Activated naive CD4-positive, alpha-beta T cell treated with anti-CD3 and anti-CD28 coated beads for 36 hours (primary cell): ENCODE data around the gene ASGR2. TPM values are rescaled to one million over a fixed set of nuclear protein-coding genes. Genes with fewer than 3 reads are reported as not detected.

ENCODE experiments used
- CTCF ChIA-PET: fragments of 350-600 bp; sonication (Branson Sonifier 250); formaldehyde crosslinking; loops from one replicate; lab custom pipeline; 2021; ENCODE audit warnings: antibody characterized with exemption; lab: Charles Lee
- DNase-seq: peaks from one replicate; pipeline ENCODE4 v3.0.0-alpha.2; 2020
- H3K27ac Mint-ChIP-seq: one replicate; pipeline ENCODE4 v1.8.0; 2021; ENCODE audit warnings: mild to moderate bottlenecking, mixed read lengths
- H3K27me3 Mint-ChIP-seq: one replicate; pipeline ENCODE4 v1.8.0; 2021; ENCODE audit warnings: low read depth, mixed read lengths
- H3K36me3 Mint-ChIP-seq: one replicate; pipeline ENCODE4 v1.8.0; 2021; ENCODE audit warnings: low read depth, mixed read lengths
- H3K4me1 Mint-ChIP-seq: one replicate; pipeline ENCODE4 v1.8.0; 2021; ENCODE audit warnings: low read depth, mixed read lengths
- H3K4me3 Mint-ChIP-seq: one replicate; pipeline ENCODE4 v1.8.0; 2021; ENCODE audit warnings: mild to moderate bottlenecking, moderate library complexity, mixed read lengths
- H3K9me3 Mint-ChIP-seq: one replicate; pipeline ENCODE4 v1.8.0; 2021; ENCODE audit warnings: mixed read lengths
- intact Hi-C: fragments of 100-400 bp; cut with micrococcal nuclease; formaldehyde crosslinking; loops from one replicate; pipeline ENCODE4 v1.15.1; 2023
- total RNA-seq, 2 experiments: library from RNA; stranded (reverse); gene quantifications; one replicate each; pipeline ENCODE4 v1.2.3, GENCODE V29; 2021

ASGR2 gene
- total RNA-seq, 2 experiments from 2014 or later: not detected

DNA sequence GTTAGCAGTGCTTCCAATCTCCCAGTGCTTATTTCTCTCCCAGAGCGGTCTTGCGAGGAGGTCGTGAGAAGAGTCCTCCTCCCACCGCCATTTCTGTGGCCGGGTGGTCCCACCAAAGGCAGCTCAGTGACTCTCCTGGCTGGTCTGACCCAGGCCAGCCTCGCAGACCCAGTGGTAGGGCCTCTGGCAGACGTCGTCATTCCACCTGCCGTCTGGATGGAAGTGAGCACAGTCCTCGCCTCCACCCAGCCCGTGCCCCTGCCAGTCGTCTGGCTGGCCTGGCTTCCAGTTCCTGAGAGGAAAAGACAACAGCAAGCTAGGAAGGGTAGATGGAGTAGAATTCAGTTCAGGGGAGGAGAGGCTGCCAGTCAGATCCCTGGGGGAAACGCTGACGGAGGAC lies 39.7 kb downstream of the ASGR2 start:
- H3K4me1 Mint-ChIP-seq: no peaks in the 10 kb centered on the region
- no peak for DNase-seq
- H3K9me3 Mint-ChIP-seq: no peaks in the 10 kb centered on the region
- H3K4me3 Mint-ChIP-seq: no peak overlapping the region
- H3K36me3 Mint-ChIP-seq: no peaks in the 10 kb centered on the region
- intact Hi-C loops: no loop called here
- CTCF ChIA-PET: interaction anchor here (1.3 kb wide), 1 partner anchor 103 kb away, joined by 3 read pairs; no protein-coding TSS in a partner anchor
- no peak overlapping the region for H3K27ac Mint-ChIP-seq
- no peaks in the 10 kb centered on the region for H3K27me3 Mint-ChIP-seq

DNA sequence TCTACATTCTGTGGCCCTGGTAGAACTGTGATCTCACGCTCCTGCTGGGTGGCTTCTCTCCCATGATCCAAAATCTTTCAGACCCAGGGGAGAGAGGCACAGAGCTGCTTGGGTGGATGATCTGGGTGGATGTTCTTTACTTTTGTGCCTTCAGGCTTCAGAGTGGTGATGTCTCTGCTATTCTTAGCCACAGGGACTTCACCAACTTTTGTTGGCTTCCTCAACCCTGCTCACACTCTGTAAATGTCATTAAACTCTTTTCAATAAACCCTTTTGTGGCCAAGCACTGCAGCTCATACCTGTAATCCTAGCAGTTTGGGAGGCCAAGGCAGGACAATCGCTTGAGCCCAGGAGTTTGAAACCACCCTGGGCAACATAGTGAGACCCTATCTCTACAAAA lies 42.2 kb downstream of the ASGR2 start:
- no peak for DNase-seq
- H3K27me3 Mint-ChIP-seq: no peaks in the 10 kb centered on the region
- no peaks in the 10 kb centered on the region for H3K36me3 Mint-ChIP-seq
- CTCF ChIA-PET: no interaction called here
- peaks cover 13% of the 10 kb centered on the region for H3K9me3 Mint-ChIP-seq
- H3K4me3 Mint-ChIP-seq: no peak overlapping the region
- H3K4me1 Mint-ChIP-seq: no peaks in the 10 kb centered on the region
- intact Hi-C loops: no loop called here
- no peak overlapping the region for H3K27ac Mint-ChIP-seq

DNA sequence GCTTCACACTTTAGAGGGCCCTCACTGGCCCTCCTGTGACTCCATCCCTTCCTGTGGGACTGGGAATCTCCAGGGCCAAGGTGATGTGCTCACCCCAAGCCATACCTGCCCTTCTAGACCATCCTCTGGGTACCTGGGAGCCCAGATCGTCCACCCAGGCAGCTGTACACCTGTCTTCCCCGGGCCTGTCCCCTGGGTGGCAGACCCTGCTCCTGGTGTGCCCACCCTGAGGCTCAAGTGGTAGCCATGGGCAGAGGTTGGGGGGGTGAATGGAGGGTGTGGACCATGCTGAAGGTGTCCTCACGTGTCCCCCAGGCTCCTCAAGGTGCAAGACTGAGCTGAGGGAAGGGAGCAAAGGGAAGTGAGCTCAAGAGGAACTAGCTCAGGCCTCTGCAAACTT lies 43.9 kb downstream of the ASGR2 start:
- no peak for DNase-seq
- Mint-ChIP-seq H3K9me3 (peaks cover 16% of the 10 kb centered on the region), H3K4me1 (no peaks in the 10 kb centered on the region), H3K4me3 (no peak overlapping the region), H3K36me3 (peaks cover 2% of the 10 kb centered on the region), H3K27ac (no peak overlapping the region), H3K27me3 (no peaks in the 10 kb centered on the region)
- CTCF ChIA-PET: interaction anchor here (0.6 kb wide), 1 partner anchor 23 kb away, joined by 3 read pairs; no protein-coding TSS in a partner anchor
- intact Hi-C loops: no loop called here

DNA sequence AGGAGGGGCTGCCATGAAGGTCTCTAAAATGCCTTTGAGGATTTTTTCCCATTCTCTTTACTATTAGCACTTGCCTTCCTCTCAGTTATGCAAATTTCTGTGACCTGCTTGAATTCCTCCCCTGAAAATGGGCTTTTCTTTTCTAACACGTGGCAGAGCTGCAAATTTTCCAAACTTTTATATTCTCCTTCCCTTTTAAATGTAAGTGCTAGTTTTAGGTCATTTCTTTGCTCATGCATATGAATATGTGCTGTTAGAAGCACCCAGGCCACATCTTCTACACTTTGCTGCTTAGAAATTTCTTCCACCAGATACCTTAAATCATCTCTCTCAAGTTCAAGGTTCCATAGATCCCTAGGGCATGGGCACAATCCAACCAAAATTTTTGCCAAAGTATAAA lies 46.4 kb downstream of the ASGR2 start:
- DNase-seq: no peak
- H3K9me3 Mint-ChIP-seq: peaks cover 16% of the 10 kb centered on the region
- intact Hi-C loops: no loop called here
- H3K27ac Mint-ChIP-seq: no peak overlapping the region
- peaks cover 2% of the 10 kb centered on the region for H3K27me3 Mint-ChIP-seq
- H3K36me3 Mint-ChIP-seq: peaks cover 2% of the 10 kb centered on the region
- H3K4me3 Mint-ChIP-seq: no peak overlapping the region
- no peaks in the 10 kb centered on the region for H3K4me1 Mint-ChIP-seq
- CTCF ChIA-PET: no interaction called here

DNA sequence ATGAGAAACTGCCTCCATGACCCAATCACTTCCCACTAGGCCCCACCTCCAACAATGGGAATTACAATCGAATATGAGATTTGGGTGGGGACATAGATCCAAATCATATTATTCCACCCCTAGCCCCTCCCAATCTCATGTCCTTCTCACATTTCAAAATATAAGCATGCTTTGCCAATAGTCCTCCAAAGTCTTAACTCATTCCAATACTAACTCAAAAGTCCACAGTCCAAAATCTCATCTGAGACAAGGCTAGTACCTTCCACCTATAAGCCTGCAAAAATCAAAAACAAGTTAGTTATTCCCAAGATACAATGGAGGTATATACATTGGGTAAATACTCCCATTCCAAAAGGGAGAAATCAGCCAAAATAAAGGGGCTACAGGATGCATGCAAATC lies 47.4 kb downstream of the ASGR2 start:
- intact Hi-C loops: no loop called here
- peaks cover 16% of the 10 kb centered on the region for H3K9me3 Mint-ChIP-seq
- no peak overlapping the region for H3K4me3 Mint-ChIP-seq
- H3K36me3 Mint-ChIP-seq: peaks cover 2% of the 10 kb centered on the region
- CTCF ChIA-PET: no interaction called here
- no peaks in the 10 kb centered on the region for H3K4me1 Mint-ChIP-seq
- DNase-seq: no peak
- H3K27ac Mint-ChIP-seq: no peak overlapping the region
- peaks cover 2% of the 10 kb centered on the region for H3K27me3 Mint-ChIP-seq

DNA sequence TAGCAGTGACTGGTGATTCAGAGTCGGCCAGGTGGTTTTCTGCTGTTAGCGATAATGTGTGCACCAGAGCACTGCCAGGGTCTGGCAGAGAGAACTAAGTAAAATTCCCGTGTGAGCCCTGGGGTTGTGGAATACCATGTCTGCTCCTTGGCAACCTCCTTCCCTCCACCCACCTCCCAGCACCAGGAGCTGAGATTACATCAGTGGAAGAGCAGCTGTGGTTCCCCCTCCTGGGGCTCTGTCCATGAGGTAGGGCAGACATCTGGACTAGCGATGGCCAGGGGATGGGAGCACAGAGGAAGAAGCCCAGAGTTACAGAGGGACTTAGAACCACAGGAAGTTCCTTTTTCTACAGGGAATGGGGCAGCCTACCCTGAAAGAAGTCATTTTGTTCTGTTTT lies 50.4 kb downstream of the ASGR2 start:
- DNase-seq: no peak
- Mint-ChIP-seq H3K36me3 (peaks cover 2% of the 10 kb centered on the region), H3K4me3 (no peak overlapping the region), H3K9me3 (peaks cover 15% of the 10 kb centered on the region), H3K27ac (no peak overlapping the region), H3K4me1 (peaks cover 19% of the 10 kb centered on the region), H3K27me3 (peaks cover 2% of the 10 kb centered on the region)
- intact Hi-C loops: no loop called here
- CTCF ChIA-PET: interaction anchor here (0.7 kb wide), 1 partner anchor 228 kb away, joined by 3 read pairs; no protein-coding TSS in a partner anchor

DNA sequence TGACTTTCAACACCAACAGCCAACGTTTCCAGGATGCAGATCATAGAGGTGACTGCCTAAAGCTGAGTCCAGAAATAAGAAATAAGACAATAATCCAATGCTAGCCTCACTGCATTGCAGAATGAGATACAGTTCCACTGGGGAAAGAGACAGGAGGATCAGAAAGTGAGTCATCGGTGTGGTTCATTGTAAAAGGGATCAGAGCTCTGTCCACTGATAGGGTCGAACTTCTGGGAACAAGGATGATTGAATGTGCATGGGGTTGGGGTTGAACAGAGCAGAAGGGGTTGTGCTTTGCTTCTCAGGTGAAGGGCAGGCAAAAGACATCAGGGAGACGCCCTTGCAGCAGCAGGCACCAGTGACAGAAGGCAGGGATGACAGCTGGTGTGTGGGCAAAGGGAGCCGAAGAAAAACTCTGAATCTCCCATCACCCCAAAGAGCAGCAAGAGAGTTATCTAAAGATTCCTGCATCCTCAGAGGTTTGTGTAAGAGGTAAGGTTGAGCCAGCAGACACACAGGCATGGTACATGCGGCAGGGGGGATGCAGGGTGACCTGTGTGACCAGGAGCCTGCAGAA lies 51.0 kb downstream of the ASGR2 start:
- Mint-ChIP-seq H3K27me3 (peaks cover 2% of the 10 kb centered on the region), H3K4me1 (peaks cover 24% of the 10 kb centered on the region), H3K9me3 (peaks cover 10% of the 10 kb centered on the region), H3K27ac (no peak overlapping the region), H3K4me3 (no peak overlapping the region), H3K36me3 (peaks cover 2% of the 10 kb centered on the region)
- no peak for DNase-seq
- intact Hi-C loops: no loop called here
- CTCF ChIA-PET: interaction anchor here (0.6 to 2.0 kb wide), 4 partner anchors 9 to 157 kb away, joined by 3 to 4 read pairs (median 4); no protein-coding TSS in a partner anchor

DNA sequence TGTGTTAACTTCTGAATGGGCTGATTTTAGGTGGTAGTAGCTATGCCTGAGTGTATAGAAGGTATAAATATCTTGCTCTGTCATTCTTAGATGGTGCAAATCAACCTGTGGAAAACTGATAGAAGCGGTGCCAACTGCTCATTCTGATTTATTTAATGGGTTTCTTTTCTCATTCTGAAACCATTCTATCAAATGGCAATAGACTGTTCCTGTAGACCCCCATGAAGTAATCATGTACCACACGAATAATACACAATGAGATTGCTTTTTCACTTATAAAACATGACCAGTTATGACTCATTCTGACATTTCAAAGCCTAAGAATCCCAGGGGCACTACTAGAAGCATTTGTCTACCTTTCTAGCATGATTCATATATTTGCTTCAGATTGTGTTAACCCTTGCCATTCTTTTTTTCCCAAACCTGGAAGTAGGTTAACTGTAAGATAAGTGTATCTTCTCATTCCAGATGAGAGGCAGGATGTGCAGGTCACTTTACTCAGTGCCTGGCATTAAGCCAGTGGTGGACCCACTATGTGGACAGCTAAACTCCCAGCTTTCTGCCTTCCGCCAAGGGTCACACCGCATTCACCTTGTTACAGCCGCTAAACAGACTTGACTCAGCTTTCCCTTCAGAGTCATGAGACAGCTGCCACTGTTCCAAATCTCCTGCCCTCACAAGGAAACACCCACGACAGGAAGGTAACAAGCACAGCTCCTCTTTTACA lies 54.3 kb downstream of the ASGR2 start:
- CTCF ChIA-PET: interaction anchor here (0.6 to 3.6 kb wide), 8 partner anchors 9 to 118 kb away, joined by 3 to 16 read pairs (median 5); no protein-coding TSS in a partner anchor
- H3K4me1 Mint-ChIP-seq: peaks cover 24% of the 10 kb centered on the region
- no peaks in the 10 kb centered on the region for H3K9me3 Mint-ChIP-seq
- intact Hi-C loops: loop anchor here (1.0 kb wide), 3 partner anchors 13 to 72 kb away; no protein-coding TSS in a partner anchor
- peak overlapping the region; percentile 86 for H3K27ac Mint-ChIP-seq
- no peaks in the 10 kb centered on the region for H3K36me3 Mint-ChIP-seq
- peaks cover 2% of the 10 kb centered on the region for H3K27me3 Mint-ChIP-seq
- peak; percentile 70 for DNase-seq
- no peak overlapping the region for H3K4me3 Mint-ChIP-seq

DNA sequence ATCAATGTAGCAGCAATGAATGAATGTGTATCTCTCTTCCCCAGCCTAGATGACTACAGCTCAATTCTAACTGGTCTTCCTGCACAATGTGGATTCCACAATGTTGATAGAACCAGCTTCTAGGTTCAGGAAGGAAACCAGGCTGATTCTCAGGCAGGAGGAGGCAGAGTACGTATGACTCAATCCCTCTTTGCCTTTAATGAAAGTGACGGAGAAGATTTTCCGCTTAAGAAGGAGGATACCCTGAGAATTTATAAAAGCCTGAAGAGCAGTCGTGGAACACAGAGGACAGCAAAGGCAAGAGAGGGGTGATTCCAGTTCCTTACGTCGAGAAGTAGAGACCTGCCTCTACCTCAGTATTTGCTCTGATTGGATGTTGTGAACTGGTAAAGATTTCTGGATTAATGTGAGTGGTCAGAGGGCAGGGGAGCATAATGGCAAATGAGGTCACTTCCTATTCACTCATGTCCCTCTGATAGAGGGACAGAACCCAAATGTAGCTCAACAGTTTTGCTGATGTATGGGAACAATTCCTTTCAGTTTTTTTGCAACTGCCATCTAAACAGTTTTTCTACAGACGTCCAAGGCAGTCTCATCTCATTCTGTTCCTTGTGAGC lies 55.7 kb downstream of the ASGR2 start:
- H3K4me1 Mint-ChIP-seq: peaks cover 24% of the 10 kb centered on the region
- no peak for DNase-seq
- H3K4me3 Mint-ChIP-seq: no peak overlapping the region
- intact Hi-C loops: no loop called here
- no peak overlapping the region for H3K27ac Mint-ChIP-seq
- H3K36me3 Mint-ChIP-seq: no peaks in the 10 kb centered on the region
- CTCF ChIA-PET: interaction anchor here (0.8 to 3.6 kb wide), 4 partner anchors 8 to 74 kb away, joined by 3 to 16 read pairs (median 6); no protein-coding TSS in a partner anchor
- no peaks in the 10 kb centered on the region for H3K9me3 Mint-ChIP-seq
- peaks cover 2% of the 10 kb centered on the region for H3K27me3 Mint-ChIP-seq

DNA sequence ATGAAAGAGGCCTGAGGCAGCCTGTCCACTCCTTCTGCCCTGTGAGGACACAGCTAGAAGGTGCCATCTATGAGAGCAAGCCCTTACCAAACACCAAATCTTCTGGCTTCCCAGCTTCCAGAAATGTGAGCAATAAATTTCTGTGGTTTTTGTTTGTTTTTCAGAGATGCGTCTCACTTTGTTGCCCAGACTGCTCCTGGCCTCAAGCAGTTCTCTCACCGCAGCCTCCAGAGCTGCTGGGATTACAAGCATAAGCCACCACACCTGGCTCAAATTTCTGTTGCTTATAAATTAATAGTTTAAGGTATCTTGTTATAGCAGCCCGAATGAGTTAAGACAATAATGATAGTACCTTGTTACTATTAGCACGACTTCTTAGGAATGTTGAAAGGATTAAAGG lies 58.2 kb downstream of the ASGR2 start:
- H3K36me3 Mint-ChIP-seq: no peaks in the 10 kb centered on the region
- no peak overlapping the region for H3K27ac Mint-ChIP-seq
- H3K4me3 Mint-ChIP-seq: no peak overlapping the region
- H3K4me1 Mint-ChIP-seq: peaks cover 21% of the 10 kb centered on the region
- no peaks in the 10 kb centered on the region for H3K9me3 Mint-ChIP-seq
- H3K27me3 Mint-ChIP-seq: no peaks in the 10 kb centered on the region
- intact Hi-C loops: no loop called here
- DNase-seq: no peak
- CTCF ChIA-PET: interaction anchor here (0.7 kb wide), 1 partner anchor 496 kb away, joined by 6 read pairs; no protein-coding TSS in a partner anchor
